Iris pigment epithelial cell (primary cell): Measurements from ENCODE around the gene PRH1.

Source experiments
- DNase-seq: peaks from one replicate; pipeline ENCODE4 v3.0.0-alpha.2; 2011; ENCODE audit warnings: low read depth

The PRH1 gene

DNA sequence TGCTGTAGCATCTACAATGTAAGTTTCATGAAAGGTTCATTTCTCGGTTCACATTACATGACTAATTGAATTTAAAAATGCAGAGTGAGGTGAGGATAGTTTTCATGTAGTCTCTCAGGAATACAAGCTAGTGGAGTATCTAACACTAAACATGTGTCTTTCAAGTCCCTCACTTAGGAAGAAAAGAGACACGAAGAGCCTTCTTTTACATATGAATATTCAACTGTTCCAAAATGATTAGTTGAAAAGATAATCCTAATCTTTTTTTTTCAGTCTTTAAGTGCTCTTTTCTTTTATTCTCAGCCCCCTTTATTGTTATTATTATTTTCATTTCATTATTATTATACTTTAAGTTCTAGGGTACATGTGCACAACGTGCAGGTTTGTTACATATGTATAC lies 45.6 kb downstream of the PRH1 start:
- DNase-seq, result no peak
